CD14-positive monocyte (primary cell): ENCODE results near the gene RNASE4. TPM values are rescaled to one million over a fixed set of nuclear protein-coding genes. Genes with fewer than 3 reads are reported as not detected.

Experiments
- DNase-seq, 3 donors: peaks; one replicate each; pipeline ENCODE4 v3.0.0-alpha.2; 2011 to 2022
- H2AFZ ChIP-seq: 2 replicates; pipeline ENCODE4 v1.6.0; 2012; ENCODE audit warnings: mild to moderate bottlenecking, low read depth, low read length, inconsistent platforms; ENCODE audit not compliant: insufficient read depth, poor library complexity, severe bottlenecking
- H3K27ac ChIP-seq, 2 donors: 1 replicate in 1 of 2; 2 replicates in 1 of 2; pipeline ENCODE4 v1.5.1; 2012 to 2013; ENCODE audit warnings: low read length in 2 of 2, control low read depth in 1 of 2, inconsistent platforms in 1 of 2, low read depth in 1 of 2, mild to moderate bottlenecking in 1 of 2
- H3K27me3 ChIP-seq, 2 donors: one replicate each; pipeline versions ENCODE4 v1.6.0 to v1.6.1; 2011 to 2013; ENCODE audit warnings: low read length in 2 of 2; ENCODE audit not compliant: control insufficient read depth in 2 of 2, insufficient read depth in 2 of 2
- H3K36me3 ChIP-seq, 2 donors: replicated peaks in 1 of 2; 1 replicate in 1 of 2; 2 replicates in 1 of 2; pipeline versions ENCODE4 v1.5.1 to v1.6.1; 2012 to 2013; ENCODE audit warnings: low read length in 2 of 2, control low read depth in 1 of 2, inconsistent platforms in 1 of 2, mild to moderate bottlenecking in 1 of 2; ENCODE audit not compliant: insufficient read depth in 2 of 2, control insufficient read depth in 1 of 2
- H3K4me1 ChIP-seq, 2 donors: 1 replicate in 1 of 2; 2 replicates in 1 of 2; pipeline versions ENCODE4 v1.5.1 to v1.6.1; 2012 to 2013; ENCODE audit warnings: low read length in 2 of 2, control low read depth in 1 of 2, inconsistent platforms in 1 of 2, mild to moderate bottlenecking in 1 of 2, moderate library complexity in 1 of 2; ENCODE audit not compliant: insufficient read depth in 2 of 2, control insufficient read depth in 1 of 2
- H3K4me2 ChIP-seq: replicated peaks from 2 replicates; pipeline ENCODE3; 2012; ENCODE audit warnings: low read length, moderate library complexity, mild to moderate bottlenecking; ENCODE audit not compliant: poor library complexity, severe bottlenecking; ENCODE audit errors: extremely low read depth
- H3K4me3 ChIP-seq, 3 experiments: fragments of 200-600 bp in 1 of 3; sonication (generic) in 1 of 3; replicated peaks in 1 of 3; 1 replicate in 2 of 3; 2 replicates in 1 of 3; pipeline ENCODE4 v1.5.1; 2011 to 2013; ENCODE audit warnings: low read length in 3 of 3, mild to moderate bottlenecking in 3 of 3, control low read depth in 2 of 3, low read depth in 2 of 3, inconsistent platforms in 1 of 3, moderate library complexity in 1 of 3
- H3K79me2 ChIP-seq: 2 replicates; pipeline ENCODE4 v1.6.0; 2012; ENCODE audit warnings: mild to moderate bottlenecking, control low read depth, inconsistent platforms, low read length, moderate library complexity; ENCODE audit not compliant: insufficient read depth
- H3K9ac ChIP-seq: 2 replicates; pipeline ENCODE4 v1.6.0; 2017; ENCODE audit warnings: low read length, mild to moderate bottlenecking; ENCODE audit not compliant: insufficient read depth, poor library complexity, severe bottlenecking
- H3K9me3 ChIP-seq, 2 donors: replicated peaks in 1 of 2; 1 replicate in 1 of 2; 2 replicates in 1 of 2; pipeline versions ENCODE4 v1.5.1 to v1.6.1; 2012 to 2013; ENCODE audit warnings: low read length in 2 of 2, control low read depth in 1 of 2; ENCODE audit not compliant: control insufficient read depth in 1 of 2, insufficient read depth in 1 of 2
- H4K20me1 ChIP-seq: 2 replicates; pipeline ENCODE4 v1.6.0; 2012; ENCODE audit warnings: mild to moderate bottlenecking, low read length, control low read depth, moderate library complexity; ENCODE audit not compliant: insufficient read depth
- H3K27ac Mint-ChIP-seq, 7 donors: one replicate each; pipeline ENCODE4 v1.8.0; 2020; ENCODE audit warnings: mild to moderate bottlenecking in 7 of 7, mixed read lengths in 7 of 7, moderate library complexity in 6 of 7, inconsistent platforms in 2 of 7
- H3K27me3 Mint-ChIP-seq, 3 donors: one replicate each; pipeline ENCODE4 v1.8.0; 2021 to 2022; ENCODE audit warnings: low read depth in 3 of 3, mild to moderate bottlenecking in 3 of 3, mixed read lengths in 3 of 3, moderate library complexity in 3 of 3, inconsistent platforms in 1 of 3
- H3K36me3 Mint-ChIP-seq, 2 donors: one replicate each; pipeline ENCODE4 v1.8.0; 2020; ENCODE audit warnings: mixed read lengths in 2 of 2, inconsistent platforms in 1 of 2, mild to moderate bottlenecking in 1 of 2
- H3K4me1 Mint-ChIP-seq: one replicate; pipeline ENCODE4 v1.8.0; 2020; ENCODE audit warnings: mild to moderate bottlenecking, mixed read lengths
- H3K4me3 Mint-ChIP-seq, 2 donors: one replicate each; pipeline ENCODE4 v1.8.0; 2020; ENCODE audit warnings: mild to moderate bottlenecking in 2 of 2, mixed read lengths in 2 of 2, moderate library complexity in 1 of 2
- H3K9me3 Mint-ChIP-seq, 7 donors: one replicate each; pipeline ENCODE4 v1.8.0; 2020 to 2022; ENCODE audit warnings: mixed read lengths in 7 of 7, mild to moderate bottlenecking in 6 of 7, moderate library complexity in 6 of 7, inconsistent platforms in 2 of 7
- CTCF ChIP-seq: fragments of 200-600 bp; IDR thresholded peaks from one replicate; pipeline ENCODE4 v1.8.0; 2022; ENCODE audit warnings: antibody characterized with exemption, mild to moderate bottlenecking
- WGBS: methylation state at CpG from one replicate; pipeline ENCODE4 v1.1.5; 2013; ENCODE audit warnings: missing lambda C conversion rate; ENCODE audit not compliant: insufficient coverage; 5-methylcytosine and 5-hydroxymethylcytosine counted together
- intact Hi-C, 2 donors: fragments of 100-400 bp; cut with micrococcal nuclease; formaldehyde crosslinking; loops; one replicate each; pipeline versions ENCODE4 v1.15.0 to v1.15.1; 2023
- polyA plus RNA-seq, 3 donors: library from polyadenylated mRNA; depleted of rRNA in 1 of 3; unstranded in 2 of 3; stranded (reverse) in 1 of 3; fragments of 300-500 nt in 2 of 3; fragments of >200 nt in 1 of 3; fragmentation: Illumina TruSeq in 2 of 3; gene quantifications; 1 replicate in 2 of 3; 2 replicates in 1 of 3; pipeline ENCODE4 v1.2.3, GENCODE V29; 2012 to 2021

RNASE4 gene
- polyA plus RNA-seq, 3 donors, result 18.5 to 85.8 (median 49.1) TPM

DNA sequence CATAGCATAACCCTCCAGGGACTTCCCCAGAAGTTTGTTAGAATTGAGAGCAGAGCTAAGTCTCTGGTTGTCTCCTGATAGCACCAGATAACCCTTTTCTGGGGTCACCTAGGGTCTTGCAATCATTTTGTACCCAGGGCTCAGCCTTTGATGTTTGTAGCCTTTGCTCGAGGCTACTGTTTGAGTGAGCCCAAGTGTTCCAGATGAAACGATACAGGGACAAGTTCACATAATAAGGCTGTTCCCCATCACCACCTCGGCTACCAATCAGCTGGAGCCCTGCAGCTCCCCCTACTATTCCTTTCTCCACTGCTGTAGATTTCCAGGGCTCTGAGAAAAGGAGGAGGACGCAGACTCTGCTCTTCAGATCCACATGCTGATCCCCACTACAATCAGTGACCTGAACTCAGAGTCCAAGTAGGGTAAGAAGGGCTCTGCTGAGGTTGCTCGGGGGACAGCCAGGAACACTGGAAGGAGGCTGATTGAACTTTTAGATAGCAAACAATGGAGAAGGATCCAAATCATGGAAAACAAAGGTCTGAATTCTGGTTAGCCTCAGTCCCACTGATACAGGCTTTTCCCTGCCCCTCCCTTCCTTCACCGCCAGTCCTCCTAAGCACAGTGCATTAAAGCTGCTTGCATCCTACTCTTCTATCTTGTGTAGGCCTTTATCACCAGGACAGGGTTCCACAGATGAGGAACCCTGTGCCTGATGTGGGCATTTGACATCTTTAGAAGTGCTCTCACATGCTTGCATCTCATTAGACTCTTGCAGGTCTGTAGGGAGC lies 61.4 kb downstream of the RNASE4 start, which contains the start of gene EDDM3A:
EDDM3A (plus strand) TSS at position 317 of the 788 bp plus-strand sequence. CDS start 1,694 bp downstream, outside the sequence.
- Histone ChIP-seq H3K4me1 (peaks cover 0 to 4% of the 10 kb centered on the region in 2 donors), H3K27ac (no peak within 1 kb of the TSS), H3K27me3 (no peaks in the 10 kb centered on the region), H4K20me1 (no peaks in the 10 kb centered on the region), H3K36me3 (no peaks in the 10 kb centered on the region), H3K9ac (no peak within 1 kb of the TSS), H2AFZ (no peak within 1 kb of the TSS), H3K79me2 (no peaks in the 10 kb centered on the region), H3K4me2 (no peak within 1 kb of the TSS), H3K9me3 (no peaks in the 10 kb centered on the region), H3K4me3 (no peak within 1 kb of the TSS)
- no peak within 1 kb of the TSS for H3K27ac Mint-ChIP-seq
- H3K4me3 Mint-ChIP-seq, result no peak within 1 kb of the TSS
- no peak for DNase-seq
- WGBS, result 95% methylated on average over 3 of the region's 6 CpGs
- intact Hi-C loops, result no loop called here
- peaks cover 0 to 6% (median 0%) of the 10 kb centered on the region in 3 donors for H3K27me3 Mint-ChIP-seq
- no peak for TF ChIP-seq CTCF
- H3K4me1 Mint-ChIP-seq, result peaks cover 3% of the 10 kb centered on the region
- no peaks in the 10 kb centered on the region for H3K36me3 Mint-ChIP-seq
- H3K9me3 Mint-ChIP-seq, result peaks cover 0 to 2% (median 0%) of the 10 kb centered on the region in 7 donors

- H3K9me3 Mint-ChIP-seq, result peaks cover 3 to 6% (median 4%) of the 10 kb centered on the region in 7 donors
- no peak for DNase-seq
- H3K27me3 Mint-ChIP-seq, result peaks cover 0 to 6% (median 3%) of the 10 kb centered on the region in 3 donors
- H3K36me3 ChIP-seq, result no peaks in the 10 kb centered on the region
- no peak overlapping the region for H3K4me2 ChIP-seq
- intact Hi-C loops, result no loop called here
- no peaks in the 10 kb centered on the region for H4K20me1 ChIP-seq
- no peak overlapping the region for H3K4me3 ChIP-seq
- no peaks in the 10 kb centered on the region for H3K27me3 ChIP-seq
- no CpG with 5 or more reads among the region's 3 CpGs for WGBS
- H3K4me1 ChIP-seq, result peaks cover 0 to 4% of the 10 kb centered on the region in 2 donors
- peaks cover 3% of the 10 kb centered on the region for H3K4me1 Mint-ChIP-seq
- no peaks in the 10 kb centered on the region for H3K79me2 ChIP-seq
- no peak overlapping the region for H3K9ac ChIP-seq
- H3K36me3 Mint-ChIP-seq, result no peaks in the 10 kb centered on the region
- H3K27ac Mint-ChIP-seq, result no peak overlapping the region
- no peak overlapping the region for H2AFZ ChIP-seq
- no peak for TF ChIP-seq CTCF
- no peak overlapping the region for H3K4me3 Mint-ChIP-seq
- no peak overlapping the region for H3K27ac ChIP-seq
- peaks cover 1 to 3% of the 10 kb centered on the region in 2 donors for H3K9me3 ChIP-seq
Observed at GRCh38 chr14:20746566-20746965, 62.2 kb downstream of the RNASE4 start.
